ENCODE results near the gene CAMK1G.

CAMK1G gene

GRCh38 chr1:209617047-209617673, 33.6 kb downstream of the CAMK1G start:
- H3K4me3 ChIP-seq (ENCODE audit: low read depth, low read length) = no peak overlapping the region
- no peaks in the 10 kb centered on the region; the same call in 1 of the 2 replicates for H3K4me1 ChIP-seq
- H3K27me3 ChIP-seq = no peaks in the 10 kb centered on the region; the same call in 1 of the 2 replicates
- H3K9me3 ChIP-seq = no peaks in the 10 kb centered on the region
- H3K36me3 ChIP-seq = no peaks in the 10 kb centered on the region
- TF ChIP-seq CTCF (IDR thresholded peaks at IDR 0.05; ENCODE audit: low read depth, low read length) = no peak
- no peak for DNase-seq

DNA sequence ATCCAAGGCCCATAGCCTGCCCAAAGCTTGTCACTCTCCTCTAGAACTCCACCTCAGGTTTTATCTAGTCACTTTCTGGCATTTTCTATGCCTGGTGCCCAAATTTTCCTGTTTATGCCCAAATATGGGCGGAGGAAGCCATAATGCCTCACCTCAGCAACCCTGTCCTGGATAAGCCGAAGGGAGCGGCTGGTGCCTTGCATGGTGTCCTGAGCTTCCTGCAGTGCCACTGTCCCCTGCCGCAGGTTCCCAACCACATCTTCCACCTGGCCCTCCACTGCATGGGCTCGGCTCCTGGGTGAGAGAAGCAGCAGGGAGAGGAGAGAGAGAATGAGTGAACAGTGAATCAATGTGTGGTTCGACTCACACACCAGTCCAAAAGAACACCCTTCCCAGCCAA, 34.2 kb downstream of the CAMK1G start:
- H3K36me3 ChIP-seq = no peaks in the 10 kb centered on the region
- no peak overlapping the region for H3K4me3 ChIP-seq (ENCODE audit: low read depth, low read length)
- H3K9me3 ChIP-seq = no peaks in the 10 kb centered on the region
- TF ChIP-seq CTCF (IDR thresholded peaks at IDR 0.05; ENCODE audit: low read depth, low read length) = no peak
- no peaks in the 10 kb centered on the region; the same call in 1 of the 2 replicates for H3K27me3 ChIP-seq
- no peaks in the 10 kb centered on the region; the same call in 1 of the 2 replicates for H3K4me1 ChIP-seq
- DNase-seq = no peak

- Histone ChIP-seq H3K4me1 (no peaks in the 10 kb centered on the region; the same call in 1 of the 2 replicates), H3K36me3 (no peaks in the 10 kb centered on the region), H3K27me3 (no peaks in the 10 kb centered on the region; the same call in 1 of the 2 replicates), H3K9me3 (no peaks in the 10 kb centered on the region), H3K4me3 (ENCODE audit: low read depth, low read length) (no peak overlapping the region)
- DNase-seq = no peak
- no peak for TF ChIP-seq CTCF (IDR thresholded peaks at IDR 0.05; ENCODE audit: low read depth, low read length)
Observed at GRCh38 chr1:209618291-209618690, 34.8 kb downstream of the CAMK1G start.

GRCh38 chr1:209618756-209619420, 35.4 kb downstream of the CAMK1G start:
- Histone ChIP-seq H3K9me3 (no peaks in the 10 kb centered on the region), H3K27me3 (no peaks in the 10 kb centered on the region; the same call in 1 of the 2 replicates), H3K36me3 (no peaks in the 10 kb centered on the region), H3K4me1 (no peaks in the 10 kb centered on the region; the same call in 1 of the 2 replicates), H3K4me3 (ENCODE audit: low read depth, low read length) (no peak overlapping the region)
- TF ChIP-seq CTCF (IDR thresholded peaks at IDR 0.05; ENCODE audit: low read depth, low read length) = no peak
- DNase-seq = no peak

DNA sequence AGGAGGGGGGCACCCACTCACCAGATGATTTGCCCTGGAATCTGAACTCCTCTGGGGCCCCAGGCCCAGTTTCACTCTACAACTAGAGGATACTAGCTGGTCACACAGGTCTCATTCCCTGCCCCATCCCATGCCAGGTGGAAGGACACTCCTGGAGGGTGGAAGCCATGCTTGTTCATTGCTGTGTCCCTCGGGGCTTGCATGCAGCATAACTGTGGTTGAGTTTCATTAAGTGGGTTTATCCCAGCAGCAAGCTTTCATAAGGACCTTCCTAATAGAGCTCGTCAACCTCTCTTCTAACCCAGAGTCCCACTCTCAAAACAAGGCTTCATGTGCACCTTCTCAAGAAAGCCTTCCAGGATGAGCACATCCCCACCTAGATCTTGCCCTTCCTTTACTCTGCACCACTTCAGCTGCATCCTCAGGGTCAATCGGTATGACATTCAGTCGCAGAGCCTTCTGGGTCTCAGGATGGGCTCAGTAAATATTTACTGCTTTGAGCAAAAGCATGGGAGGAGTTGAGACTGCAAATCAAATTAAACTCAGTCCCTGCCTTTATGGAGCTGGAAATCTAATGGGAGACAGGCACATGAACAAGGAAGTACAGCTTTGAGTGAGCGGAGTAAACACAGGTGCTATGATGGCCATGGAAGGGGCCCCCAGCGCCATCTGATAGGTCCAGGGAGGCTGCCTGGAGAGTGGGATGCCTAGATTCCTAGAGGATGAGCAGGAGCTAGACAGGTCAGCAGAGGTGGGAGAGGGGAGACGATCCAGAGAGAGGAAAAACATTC, 36.4 kb downstream of the CAMK1G start:
- DNase-seq = no peak
- Histone ChIP-seq H3K4me1 (no peaks in the 10 kb centered on the region; the same call in 1 of the 2 replicates), H3K27me3 (no peaks in the 10 kb centered on the region; the same call in 1 of the 2 replicates), H3K9me3 (no peaks in the 10 kb centered on the region), H3K36me3 (no peaks in the 10 kb centered on the region), H3K4me3 (ENCODE audit: low read depth, low read length) (no peak overlapping the region)
- no peak for TF ChIP-seq CTCF (IDR thresholded peaks at IDR 0.05; ENCODE audit: low read depth, low read length)

Measured in BE2C (cell line).